HG03135 (cell line): ENCODE measurements around the gene UBE4A.

ENCODE experiments used
- ATAC-seq: cut with Tn5 transposase; IDR thresholded peaks from one replicate; pipeline ENCODE4 v1.9.1; 2021; ENCODE audit warnings: mild to moderate bottlenecking, moderate library complexity; ENCODE audit not compliant: unreplicated experiment

The UBE4A gene

GRCh38 chr11:118437208-118438125, 78.1 kb downstream of the UBE4A start:
- ATAC-seq, result no peak

- ATAC-seq, result no peak
Measured at GRCh38 chr11:118438314-118438931, 79.0 kb downstream of the UBE4A start.

- no peak for ATAC-seq
Measured at GRCh38 chr11:118439646-118440045, 80.2 kb downstream of the UBE4A start.

GRCh38 chr11:118441770-118442275, 82.4 kb downstream of the UBE4A start:
- no peak for ATAC-seq

GRCh38 chr11:118442301-118442700, 82.9 kb downstream of the UBE4A start:
- ATAC-seq, result no peak

- ATAC-seq, result no peak
Measured at GRCh38 chr11:118442908-118443589, 83.6 kb downstream of the UBE4A start.

GRCh38 chr11:118443590-118444218, 84.3 kb downstream of the UBE4A start:
- no peak for ATAC-seq

- ATAC-seq, result no peak
Measured at GRCh38 chr11:118447423-118447822, 88.0 kb downstream of the UBE4A start.

- ATAC-seq, result peak; percentile 83
Measured at GRCh38 chr11:118448294-118448693, 88.9 kb downstream of the UBE4A start.
